ENCODE measurements around the gene ACAP2. TPM values are rescaled to one million over a fixed set of nuclear protein-coding genes. Genes with fewer than 3 reads are reported as not detected.
A peak's percentile ranks its signal among the peaks of the same experiment; 100 is the strongest.

Gene ACAP2
- polyA plus RNA-seq, 3 donors = 32.0 to 37.2 (median 33.8) TPM

GRCh38 chr3:195448205-195448875, 5.5 kb upstream of the ACAP2 start:
- no peak for DNase-seq (ENCODE audit: extremely low read depth in 1 of 11, low read depth in 9 of 11, low spot score in 4 of 11)

- no peak for DNase-seq (ENCODE audit: extremely low read depth in 1 of 11, low read depth in 9 of 11, low spot score in 4 of 11)
Measured at GRCh38 chr3:195447201-195447600, 4.4 kb upstream of the ACAP2 start.

- no peak for DNase-seq (ENCODE audit: extremely low read depth in 1 of 11, low read depth in 9 of 11, low spot score in 4 of 11)
Measured at GRCh38 chr3:195446359-195446758, 3.5 kb upstream of the ACAP2 start.

GRCh38 chr3:195445885-195446284, 3.1 kb upstream of the ACAP2 start:
- no peak for DNase-seq (ENCODE audit: extremely low read depth in 1 of 11, low read depth in 9 of 11, low spot score in 4 of 11)

- DNase-seq (ENCODE audit: extremely low read depth in 1 of 11, low read depth in 9 of 11, low spot score in 4 of 11) = no peak
Measured at GRCh38 chr3:195443391-195443989, 670 bp upstream of the ACAP2 start.

- DNase-seq (ENCODE audit: extremely low read depth in 1 of 11, low read depth in 9 of 11, low spot score in 4 of 11) = peak in 5 of 11 donors; percentile 23 to 40 (median 28)
Measured at GRCh38 chr3:195441992-195442572, 738 bp downstream of the ACAP2 start.

- DNase-seq (ENCODE audit: extremely low read depth in 1 of 11, low read depth in 9 of 11, low spot score in 4 of 11) = peak in 1 of 11 donors; percentile 7
Measured at GRCh38 chr3:195441476-195441991, 1.3 kb downstream of the ACAP2 start.

- DNase-seq (ENCODE audit: extremely low read depth in 1 of 11, low read depth in 9 of 11, low spot score in 4 of 11) = no peak
Measured at GRCh38 chr3:195441051-195441450, 1.8 kb downstream of the ACAP2 start.

GRCh38 chr3:195440379-195440778, 2.4 kb downstream of the ACAP2 start:
- no peak for DNase-seq (ENCODE audit: extremely low read depth in 1 of 11, low read depth in 9 of 11, low spot score in 4 of 11)

GRCh38 chr3:195438371-195438770, 4.4 kb downstream of the ACAP2 start:
- no peak for DNase-seq (ENCODE audit: extremely low read depth in 1 of 11, low read depth in 9 of 11, low spot score in 4 of 11)

GRCh38 chr3:195425849-195426248, 17.0 kb downstream of the ACAP2 start:
- DNase-seq (ENCODE audit: extremely low read depth in 1 of 11, low read depth in 9 of 11, low spot score in 4 of 11) = no peak

GRCh38 chr3:195423818-195424217, 19.0 kb downstream of the ACAP2 start:
- DNase-seq (ENCODE audit: extremely low read depth in 1 of 11, low read depth in 9 of 11, low spot score in 4 of 11) = no peak

- DNase-seq (ENCODE audit: extremely low read depth in 1 of 11, low read depth in 9 of 11, low spot score in 4 of 11) = no peak
Measured at GRCh38 chr3:195421400-195421799, 21.4 kb downstream of the ACAP2 start.

GRCh38 chr3:195416795-195417194, 26.0 kb downstream of the ACAP2 start:
- DNase-seq (ENCODE audit: extremely low read depth in 1 of 11, low read depth in 9 of 11, low spot score in 4 of 11) = no peak

- DNase-seq (ENCODE audit: extremely low read depth in 1 of 11, low read depth in 9 of 11, low spot score in 4 of 11) = no peak
Measured at GRCh38 chr3:195411836-195412235, 31.0 kb downstream of the ACAP2 start.

GRCh38 chr3:195410546-195410945, 32.3 kb downstream of the ACAP2 start:
- DNase-seq (ENCODE audit: extremely low read depth in 1 of 11, low read depth in 9 of 11, low spot score in 4 of 11) = no peak

- no peak for DNase-seq (ENCODE audit: extremely low read depth in 1 of 11, low read depth in 9 of 11, low spot score in 4 of 11)
Measured at GRCh38 chr3:195407531-195408409, 35.0 kb downstream of the ACAP2 start.

- DNase-seq (ENCODE audit: extremely low read depth in 1 of 11, low read depth in 9 of 11, low spot score in 4 of 11) = no peak
Measured at GRCh38 chr3:195405651-195406050, 37.2 kb downstream of the ACAP2 start.

- no peak for DNase-seq (ENCODE audit: extremely low read depth in 1 of 11, low read depth in 9 of 11, low spot score in 4 of 11)
Measured at GRCh38 chr3:195403841-195404408, 38.9 kb downstream of the ACAP2 start.
